HG03558 (cell line): ENCODE data around the gene IGSF23.

Experiments
- ATAC-seq: cut with Tn5 transposase; IDR thresholded peaks from one replicate; pipeline ENCODE4 v1.9.1; 2021; ENCODE audit warnings: moderate number of reproducible peaks; ENCODE audit not compliant: unreplicated experiment; ENCODE audit errors: extremely low read depth

IGSF23 gene

GRCh38 chr19:44613295-44614178 lies at the start of gene IGSF23:
Gene IGSF23, plus strand, starts transcription at chr19:44613563. Its CDS starts 83 bp downstream, at chr19:44613646.
- ATAC-seq, result no peak

- ATAC-seq, result no peak
Observed at GRCh38 chr19:44566984-44567383, 46.4 kb upstream of the IGSF23 start.

GRCh38 chr19:44567745-44568144 lies 45.6 kb upstream of the IGSF23 start:
- ATAC-seq, result no peak

- no peak for ATAC-seq
Observed at GRCh38 chr19:44570603-44570983, 42.8 kb upstream of the IGSF23 start.

GRCh38 chr19:44570984-44571684 lies 42.2 kb upstream of the IGSF23 start:
- ATAC-seq, result no peak

GRCh38 chr19:44571830-44572580 lies 41.4 kb upstream of the IGSF23 start:
- ATAC-seq, result no peak

GRCh38 chr19:44572581-44572900 lies 40.8 kb upstream of the IGSF23 start:
- ATAC-seq, result no peak

- ATAC-seq, result no peak
Observed at GRCh38 chr19:44573183-44573582, 40.2 kb upstream of the IGSF23 start.

- ATAC-seq, result no peak
Observed at GRCh38 chr19:44573627-44574026, 39.7 kb upstream of the IGSF23 start.

- no peak for ATAC-seq
Observed at GRCh38 chr19:44574186-44574950, 39.0 kb upstream of the IGSF23 start.

- no peak for ATAC-seq
Observed at GRCh38 chr19:44575116-44575700, 38.2 kb upstream of the IGSF23 start.

- ATAC-seq, result no peak
Observed at GRCh38 chr19:44576843-44577565, 36.4 kb upstream of the IGSF23 start.

- ATAC-seq, result no peak
Observed at GRCh38 chr19:44577566-44577874, 35.8 kb upstream of the IGSF23 start.

GRCh38 chr19:44579663-44580365 lies 33.5 kb upstream of the IGSF23 start:
- ATAC-seq, result no peak

GRCh38 chr19:44580366-44580895 lies 32.9 kb upstream of the IGSF23 start:
- ATAC-seq, result no peak

- no peak for ATAC-seq
Observed at GRCh38 chr19:44581288-44581687, 32.1 kb upstream of the IGSF23 start.

GRCh38 chr19:44582581-44583265 lies 30.6 kb upstream of the IGSF23 start:
- ATAC-seq, result no peak
